ENCODE measurements around the gene DNAJB5. TPM values are rescaled to one million over a fixed set of nuclear protein-coding genes. Genes with fewer than 3 reads are reported as not detected.

DNAJB5 gene
- total RNA-seq, 1 donor from 2014 or later, result 15.4 TPM

DNA sequence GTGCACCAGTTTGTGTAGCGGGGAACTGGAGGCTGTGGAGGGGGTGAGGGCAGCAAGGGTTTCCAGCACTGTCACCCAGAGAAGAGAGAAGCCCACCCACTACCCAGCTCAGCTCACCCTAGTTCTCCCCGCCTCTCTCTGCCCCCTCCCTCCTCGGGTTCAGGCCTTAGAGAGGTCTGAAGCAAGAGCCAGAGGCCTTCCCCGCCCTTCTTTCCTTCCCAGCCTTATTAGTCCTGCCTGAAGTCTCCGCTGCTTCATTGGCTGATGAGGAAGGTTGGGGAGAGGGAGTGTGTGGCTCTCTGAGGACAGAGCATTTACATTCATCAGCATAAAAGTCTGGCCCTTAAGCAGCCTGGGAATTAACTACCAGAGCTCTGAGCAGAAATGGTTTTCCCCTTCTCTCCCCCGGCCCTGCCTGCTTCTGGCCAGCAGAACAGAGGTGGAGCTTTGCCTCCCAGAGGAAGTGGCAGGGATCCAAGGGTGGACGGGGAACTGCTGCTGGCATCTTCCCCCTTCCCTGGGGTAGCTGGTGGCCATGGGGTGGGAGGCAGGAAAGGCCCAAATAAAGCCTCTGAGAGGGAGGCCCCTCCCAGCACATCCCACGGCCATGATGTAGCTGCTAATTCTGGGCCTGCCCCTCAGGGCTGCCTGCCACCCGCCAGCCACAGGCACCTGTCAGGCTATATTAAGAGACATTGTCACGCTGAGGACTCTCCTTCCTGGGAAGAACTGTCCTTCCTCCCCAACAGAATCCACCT, 4.1 kb downstream of the DNAJB5 start:
- Mint-ChIP-seq H3K4me1 (ENCODE audit: low read depth) (peaks cover 23% of the 10 kb centered on the region), H3K27ac (peak overlapping the region; percentile 18), H3K27me3 (peaks cover under 1% of the 10 kb centered on the region), H3K9me3 (ENCODE audit: low read depth) (no peaks in the 10 kb centered on the region), H3K36me3 (ENCODE audit: insufficient read depth) (peaks cover 10% of the 10 kb centered on the region), H3K4me3 (ENCODE audit: low read depth) (no peak overlapping the region)
- TF ChIP-seq, protein P1, sequence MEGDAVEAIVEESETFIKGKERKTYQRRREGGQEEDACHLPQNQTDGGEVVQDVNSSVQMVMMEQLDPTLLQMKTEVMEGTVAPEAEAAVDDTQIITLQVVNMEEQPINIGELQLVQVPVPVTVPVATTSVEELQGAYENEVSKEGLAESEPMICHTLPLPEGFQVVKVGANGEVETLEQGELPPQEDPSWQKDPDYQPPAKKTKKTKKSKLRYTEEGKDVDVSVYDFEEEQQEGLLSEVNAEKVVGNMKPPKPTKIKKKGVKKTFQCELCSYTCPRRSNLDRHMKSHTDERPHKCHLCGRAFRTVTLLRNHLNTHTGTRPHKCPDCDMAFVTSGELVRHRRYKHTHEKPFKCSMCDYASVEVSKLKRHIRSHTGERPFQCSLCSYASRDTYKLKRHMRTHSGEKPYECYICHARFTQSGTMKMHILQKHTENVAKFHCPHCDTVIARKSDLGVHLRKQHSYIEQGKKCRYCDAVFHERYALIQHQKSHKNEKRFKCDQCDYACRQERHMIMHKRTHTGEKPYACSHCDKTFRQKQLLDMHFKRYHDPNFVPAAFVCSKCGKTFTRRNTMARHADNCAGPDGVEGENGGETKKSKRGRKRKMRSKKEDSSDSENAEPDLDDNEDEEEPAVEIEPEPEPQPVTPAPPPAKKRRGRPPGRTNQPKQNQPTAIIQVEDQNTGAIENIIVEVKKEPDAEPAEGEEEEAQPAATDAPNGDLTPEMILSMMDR (IDR thresholded peaks at IDR 0.05; ENCODE audit: unreplicated experiment), result no peak
- DNase-seq (ENCODE audit: low spot score, unreplicated experiment), result no peak

DNA sequence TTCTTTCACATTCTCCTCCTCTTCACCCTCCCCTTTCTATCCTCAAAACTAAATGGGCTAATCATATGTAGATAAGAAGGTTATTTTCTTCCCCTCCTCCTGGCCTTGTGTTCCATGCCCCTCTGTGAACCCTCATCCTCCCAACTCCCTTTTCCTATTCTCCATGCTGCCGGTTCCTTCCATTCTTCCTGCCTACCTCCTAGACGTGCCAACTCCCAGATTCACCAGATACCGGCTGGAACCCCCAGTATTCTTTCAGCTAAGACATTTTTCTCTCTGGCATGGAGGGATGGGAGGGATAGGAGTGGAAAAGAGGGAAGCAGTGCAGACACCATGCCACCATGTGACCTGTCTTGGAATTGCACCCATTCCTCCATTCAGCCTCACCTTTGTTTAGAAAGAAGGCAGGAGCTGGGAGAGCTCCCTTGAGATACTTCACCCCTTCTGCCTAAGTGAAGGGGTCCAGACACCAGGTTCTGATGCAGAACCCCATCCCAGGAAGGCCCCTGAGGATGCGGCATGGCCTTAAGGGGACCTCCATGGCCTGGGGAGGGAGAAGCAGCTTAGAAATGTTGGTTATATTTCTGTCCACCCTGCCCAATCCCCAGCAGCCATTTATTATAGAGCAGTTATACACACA, 4.8 kb downstream of the DNAJB5 start:
- no peaks in the 10 kb centered on the region for H3K27me3 Mint-ChIP-seq
- DNase-seq (ENCODE audit: low spot score, unreplicated experiment), result no peak
- H3K27ac Mint-ChIP-seq, result peak overlapping the region; percentile 18
- H3K4me3 Mint-ChIP-seq (ENCODE audit: low read depth), result no peak overlapping the region
- H3K4me1 Mint-ChIP-seq (ENCODE audit: low read depth), result peaks cover 21% of the 10 kb centered on the region
- TF ChIP-seq, protein P1 (IDR thresholded peaks at IDR 0.05; ENCODE audit: unreplicated experiment), result peak; percentile 68
- H3K36me3 Mint-ChIP-seq (ENCODE audit: insufficient read depth), result peaks cover 10% of the 10 kb centered on the region
- H3K9me3 Mint-ChIP-seq (ENCODE audit: low read depth), result no peaks in the 10 kb centered on the region

DNA sequence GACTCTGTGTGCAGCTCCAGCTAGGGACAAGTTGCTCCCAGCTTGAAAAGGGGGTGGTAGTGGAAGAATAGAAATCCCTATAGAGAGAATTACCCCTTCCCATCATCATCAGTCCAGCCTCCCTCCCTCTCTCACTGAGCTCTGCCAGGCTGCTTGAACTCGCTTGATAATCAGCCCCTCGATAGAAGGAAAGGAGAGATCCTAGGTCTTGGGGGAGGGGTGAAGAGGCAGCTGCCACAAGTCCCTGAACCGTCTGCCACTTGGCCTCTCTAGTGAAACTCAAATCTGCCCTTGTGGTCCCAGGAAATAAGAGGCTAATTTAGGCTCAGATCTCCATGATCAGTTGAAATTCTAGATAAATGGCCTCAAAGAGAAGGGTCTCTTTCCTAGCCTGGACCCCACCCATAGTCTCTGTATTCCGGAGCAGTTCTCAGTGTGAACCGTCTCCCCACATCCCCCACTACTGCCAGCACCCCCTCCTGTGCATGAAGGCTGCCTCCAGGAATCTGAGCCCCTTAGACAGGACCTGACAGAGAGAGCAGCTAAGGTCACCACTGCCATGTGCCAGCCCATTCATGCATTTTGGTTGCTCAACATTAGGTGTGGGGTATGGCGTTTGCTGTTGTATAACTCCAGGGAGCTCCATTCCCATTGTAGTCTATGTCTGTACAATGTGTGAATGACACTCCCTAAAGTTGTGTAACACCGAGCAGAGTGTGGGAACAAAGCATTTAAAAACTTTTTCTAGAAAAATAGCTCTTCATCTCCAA, 5.5 kb downstream of the DNAJB5 start:
- Mint-ChIP-seq H3K9me3 (ENCODE audit: low read depth) (no peaks in the 10 kb centered on the region), H3K27me3 (no peaks in the 10 kb centered on the region), H3K27ac (no peak overlapping the region), H3K4me1 (ENCODE audit: low read depth) (peaks cover 19% of the 10 kb centered on the region), H3K4me3 (ENCODE audit: low read depth) (no peak overlapping the region), H3K36me3 (ENCODE audit: insufficient read depth) (peaks cover 10% of the 10 kb centered on the region)
- DNase-seq (ENCODE audit: low spot score, unreplicated experiment), result no peak
- TF ChIP-seq, protein P1 (IDR thresholded peaks at IDR 0.05; ENCODE audit: unreplicated experiment), result no peak

DNA sequence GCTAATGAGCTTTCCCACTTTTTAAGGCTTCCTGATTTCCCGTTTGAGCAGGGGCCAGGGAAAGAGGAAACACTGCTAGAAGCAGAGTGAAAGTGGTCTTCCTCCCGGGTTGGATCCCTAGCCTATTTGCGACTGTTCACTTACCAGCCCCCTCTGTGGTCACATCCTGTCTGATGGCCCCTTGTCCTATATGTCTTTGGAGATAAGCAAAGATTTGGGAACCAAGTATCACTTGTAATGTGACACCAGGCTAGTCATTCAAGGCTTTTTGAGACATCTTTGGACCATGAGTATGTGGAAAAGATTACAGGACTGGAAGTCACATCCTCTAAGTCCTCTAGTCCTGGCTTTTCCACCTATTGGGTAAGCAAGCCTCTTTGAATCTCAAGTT, 6.1 kb downstream of the DNAJB5 start:
- Mint-ChIP-seq H3K9me3 (ENCODE audit: low read depth) (no peaks in the 10 kb centered on the region), H3K4me3 (ENCODE audit: low read depth) (no peak overlapping the region), H3K27ac (no peak overlapping the region), H3K4me1 (ENCODE audit: low read depth) (peaks cover 15% of the 10 kb centered on the region), H3K36me3 (ENCODE audit: insufficient read depth) (peaks cover 10% of the 10 kb centered on the region), H3K27me3 (no peaks in the 10 kb centered on the region)
- no peak for DNase-seq (ENCODE audit: low spot score, unreplicated experiment)
- TF ChIP-seq, protein P1 (IDR thresholded peaks at IDR 0.05; ENCODE audit: unreplicated experiment), result no peak

DNA sequence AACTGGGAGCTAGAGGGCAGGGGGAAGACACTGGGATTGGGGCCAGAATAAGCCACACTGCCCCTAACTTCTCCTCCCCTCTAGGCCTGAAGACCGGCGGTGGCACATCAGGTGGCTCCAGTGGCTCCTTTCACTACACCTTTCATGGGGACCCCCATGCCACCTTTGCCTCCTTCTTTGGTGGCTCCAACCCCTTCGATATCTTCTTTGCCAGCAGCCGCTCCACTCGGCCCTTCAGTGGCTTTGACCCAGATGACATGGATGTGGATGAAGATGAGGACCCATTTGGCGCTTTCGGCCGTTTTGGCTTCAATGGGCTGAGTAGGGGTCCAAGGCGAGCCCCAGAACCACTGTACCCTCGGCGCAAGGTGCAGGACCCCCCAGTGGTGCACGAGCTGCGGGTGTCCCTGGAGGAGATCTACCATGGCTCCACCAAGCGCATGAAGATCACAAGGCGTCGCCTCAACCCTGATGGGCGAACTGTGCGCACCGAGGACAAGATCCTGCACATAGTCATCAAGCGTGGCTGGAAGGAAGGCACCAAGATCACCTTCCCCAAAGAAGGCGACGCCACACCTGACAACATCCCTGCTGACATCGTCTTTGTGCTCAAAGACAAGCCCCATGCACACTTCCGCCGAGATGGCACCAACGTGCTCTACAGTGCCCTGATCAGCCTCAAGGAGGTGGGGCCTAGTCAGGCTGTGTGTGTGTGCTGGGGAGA, 6.8 kb downstream of the DNAJB5 start:
- no peak for DNase-seq (ENCODE audit: low spot score, unreplicated experiment)

More for the DNA sequence above, 6.8 kb downstream of the DNAJB5 start:
- no peak overlapping the region for H3K27ac Mint-ChIP-seq
- TF ChIP-seq, protein P1 (IDR thresholded peaks at IDR 0.05; ENCODE audit: unreplicated experiment), result no peak
- H3K27me3 Mint-ChIP-seq, result no peaks in the 10 kb centered on the region
- H3K9me3 Mint-ChIP-seq (ENCODE audit: low read depth), result no peaks in the 10 kb centered on the region
- peaks cover 9% of the 10 kb centered on the region for H3K4me1 Mint-ChIP-seq (ENCODE audit: low read depth)
- H3K36me3 Mint-ChIP-seq (ENCODE audit: insufficient read depth), result peaks cover 10% of the 10 kb centered on the region
- H3K4me3 Mint-ChIP-seq (ENCODE audit: low read depth), result no peak overlapping the region
